ENCODE data around the gene ATP13A3.

ATP13A3 gene

GRCh38 chr3:194369522-194370279 is 117.1 kb downstream of the ATP13A3 start, which contains the start of gene LRRC15:
Gene LRRC15 (minus strand): TSS chr3:194369743. CDS start chr3:194361043, 8,700 bp downstream.
- DNase-seq (ENCODE audit: low read depth) = no peak

- DNase-seq (ENCODE audit: low read depth) = no peak
These were observed 117.9 kb downstream of the ATP13A3 start for GRCh38 chr3:194368918-194369317.

GRCh38 chr3:194367992-194368841 is 118.6 kb downstream of the ATP13A3 start:
- DNase-seq (ENCODE audit: low read depth) = no peak

- no peak for DNase-seq (ENCODE audit: low read depth)
These were observed 120.8 kb downstream of the ATP13A3 start for GRCh38 chr3:194365978-194366490.

GRCh38 chr3:194365526-194365925 is 121.3 kb downstream of the ATP13A3 start:
- no peak for DNase-seq (ENCODE audit: low read depth)

GRCh38 chr3:194364652-194365434 is 122.0 kb downstream of the ATP13A3 start:
- no peak for DNase-seq (ENCODE audit: low read depth)

- DNase-seq (ENCODE audit: low read depth) = no peak
These were observed 122.5 kb downstream of the ATP13A3 start for GRCh38 chr3:194364314-194364651.

GRCh38 chr3:194360568-194360967 is 126.2 kb downstream of the ATP13A3 start:
- DNase-seq (ENCODE audit: low read depth) = no peak

- DNase-seq (ENCODE audit: low read depth) = no peak
These were observed 129.1 kb downstream of the ATP13A3 start for GRCh38 chr3:194357681-194358080.

- DNase-seq (ENCODE audit: low read depth) = no peak
These were observed 131.4 kb downstream of the ATP13A3 start for GRCh38 chr3:194355379-194355778.

GRCh38 chr3:194354315-194354714 is 132.5 kb downstream of the ATP13A3 start:
- no peak for DNase-seq (ENCODE audit: low read depth)
